Thoracic aorta (tissue), 2 donors: ENCODE measurements around the gene LGI4. TPM values are rescaled to one million over a fixed set of nuclear protein-coding genes. Genes with fewer than 3 reads are reported as not detected.

Experiments used
- ATAC-seq: fragments of 150-250 bp; one replicate; pipeline ENCODE4 v1.8.0; 2017; ENCODE audit warnings: low read depth; ENCODE audit not compliant: insufficient number of reproducible peaks, low FRiP score
- DNase-seq: peaks from one replicate; pipeline ENCODE4 v3.0.0-alpha.2; 2020; ENCODE audit warnings: low spot score
- H3K27ac ChIP-seq, 2 donors: fragments of 200-600 bp; sonication (generic); 1 replicate in 1 of 2; 2 replicates in 1 of 2; pipeline ENCODE4 v1.5.1; 2016; ENCODE audit warnings: mild to moderate bottlenecking in 2 of 2, moderate library complexity in 2 of 2
- H3K27me3 ChIP-seq: fragments of 200-600 bp; sonication (generic); replicated peaks from 2 replicates; pipeline ENCODE4 v1.6.0; 2016; ENCODE audit warnings: mild to moderate bottlenecking; ENCODE audit not compliant: insufficient read depth
- H3K36me3 ChIP-seq: fragments of 200-600 bp; sonication (generic); one replicate; pipeline ENCODE4 v1.5.1; 2016
- H3K4me1 ChIP-seq, 2 donors: fragments of 200-600 bp; sonication (generic); 1 replicate in 1 of 2; 2 replicates in 1 of 2; pipeline versions ENCODE4 v1.5.1 to v1.6.0; 2016; ENCODE audit warnings: low read depth in 2 of 2, mild to moderate bottlenecking in 1 of 2; ENCODE audit not compliant: control insufficient read depth in 1 of 2
- H3K4me3 ChIP-seq: fragments of 200-600 bp; sonication (generic); 2 replicates; pipeline ENCODE4 v1.5.1; 2016; ENCODE audit warnings: mild to moderate bottlenecking
- H3K9me3 ChIP-seq: fragments of 200-600 bp; sonication (generic); 2 replicates; pipeline ENCODE4 v1.5.1; 2016
- total RNA-seq, 2 donors: library from RNA; depleted of rRNA; stranded (reverse); fragments of >200 nt; gene quantifications; one replicate each; pipeline versions ENCODE4 v1.1.0 to v1.2.3, GENCODE V29; 2016
- TF ChIP-seq, protein P1 (sequence below): fragments of 200-600 bp; sonication (generic); IDR thresholded peaks from one replicate; pipeline ENCODE4 v1.5.1; 2019; ENCODE audit warnings: antibody characterized with exemption

LGI4 gene
- total RNA-seq, 2 donors from 2014 or later, result 7.9 to 17.4 TPM

DNA sequence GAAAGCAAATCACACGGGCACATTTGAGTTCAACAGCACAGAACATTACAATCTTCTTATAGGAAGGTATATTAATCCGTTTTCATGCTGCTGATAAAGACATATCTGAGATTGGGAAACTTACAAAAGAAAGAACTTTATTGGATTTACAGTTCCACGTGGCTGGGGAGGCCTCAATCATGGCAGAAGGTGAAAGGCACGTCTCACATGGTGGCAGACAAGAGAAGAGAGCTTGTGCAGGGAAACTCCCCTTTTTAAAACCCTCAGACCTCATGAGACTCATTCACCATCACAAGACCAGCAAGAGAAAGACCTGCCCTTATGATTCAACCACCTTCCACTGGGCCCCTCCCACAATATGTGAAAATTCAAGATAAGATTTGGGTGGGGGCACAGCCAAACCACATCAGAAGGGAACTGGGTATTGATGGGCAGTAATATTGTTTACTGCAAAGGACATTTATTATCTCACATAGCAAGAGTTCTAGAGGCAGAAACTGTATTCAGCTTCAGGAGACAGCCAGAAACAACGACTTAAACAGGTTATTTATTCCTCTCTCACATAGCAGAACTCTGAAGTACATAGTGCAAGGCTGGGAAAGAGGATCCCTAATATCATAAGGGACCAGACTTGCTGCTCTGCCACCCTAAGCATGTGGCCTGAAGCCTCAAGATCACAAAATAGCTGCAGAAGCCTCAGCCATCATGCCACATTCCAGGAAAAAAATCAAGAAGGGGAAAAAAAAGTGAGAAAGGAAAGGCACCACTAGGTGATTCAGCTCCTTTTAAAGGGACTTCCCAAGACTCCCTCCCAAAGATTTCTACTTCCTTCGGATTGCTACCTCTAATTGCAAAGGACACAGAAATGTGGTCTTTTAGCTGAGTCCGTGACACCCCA lies 42.8 kb upstream of the LGI4 start:
- Histone ChIP-seq H3K27ac (no peak overlapping the region), H3K9me3 (no peaks in the 10 kb centered on the region), H3K36me3 (no peaks in the 10 kb centered on the region), H3K4me1 (no peaks in the 10 kb centered on the region), H3K27me3 (no peaks in the 10 kb centered on the region), H3K4me3 (no peak overlapping the region)
- TF ChIP-seq, protein P1, sequence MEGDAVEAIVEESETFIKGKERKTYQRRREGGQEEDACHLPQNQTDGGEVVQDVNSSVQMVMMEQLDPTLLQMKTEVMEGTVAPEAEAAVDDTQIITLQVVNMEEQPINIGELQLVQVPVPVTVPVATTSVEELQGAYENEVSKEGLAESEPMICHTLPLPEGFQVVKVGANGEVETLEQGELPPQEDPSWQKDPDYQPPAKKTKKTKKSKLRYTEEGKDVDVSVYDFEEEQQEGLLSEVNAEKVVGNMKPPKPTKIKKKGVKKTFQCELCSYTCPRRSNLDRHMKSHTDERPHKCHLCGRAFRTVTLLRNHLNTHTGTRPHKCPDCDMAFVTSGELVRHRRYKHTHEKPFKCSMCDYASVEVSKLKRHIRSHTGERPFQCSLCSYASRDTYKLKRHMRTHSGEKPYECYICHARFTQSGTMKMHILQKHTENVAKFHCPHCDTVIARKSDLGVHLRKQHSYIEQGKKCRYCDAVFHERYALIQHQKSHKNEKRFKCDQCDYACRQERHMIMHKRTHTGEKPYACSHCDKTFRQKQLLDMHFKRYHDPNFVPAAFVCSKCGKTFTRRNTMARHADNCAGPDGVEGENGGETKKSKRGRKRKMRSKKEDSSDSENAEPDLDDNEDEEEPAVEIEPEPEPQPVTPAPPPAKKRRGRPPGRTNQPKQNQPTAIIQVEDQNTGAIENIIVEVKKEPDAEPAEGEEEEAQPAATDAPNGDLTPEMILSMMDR, result no peak
- ATAC-seq (no peak), DNase-seq (no peak)

GRCh38 chr19:35176181-35176570 lies 41.3 kb upstream of the LGI4 start:
- ATAC-seq (no peak), DNase-seq (no peak)
- H3K36me3 ChIP-seq, result no peaks in the 10 kb centered on the region
- H3K9me3 ChIP-seq, result no peaks in the 10 kb centered on the region
- no peak overlapping the region for H3K4me3 ChIP-seq
- H3K27ac ChIP-seq, result no peak overlapping the region
- TF ChIP-seq, protein P1, result no peak
- no peaks in the 10 kb centered on the region for H3K4me1 ChIP-seq
- no peaks in the 10 kb centered on the region for H3K27me3 ChIP-seq

- Histone ChIP-seq H3K9me3 (no peaks in the 10 kb centered on the region), H3K27ac (no peak overlapping the region), H3K36me3 (peaks cover 1% of the 10 kb centered on the region), H3K4me3 (no peak overlapping the region), H3K27me3 (no peaks in the 10 kb centered on the region), H3K4me1 (no peaks in the 10 kb centered on the region)
- ATAC-seq (no peak), DNase-seq (no peak)
- TF ChIP-seq, protein P1, result no peak
Measured at GRCh38 chr19:35174226-35174625, 39.4 kb upstream of the LGI4 start.

- Histone ChIP-seq H3K27ac (no peak overlapping the region), H3K36me3 (peaks cover 4% of the 10 kb centered on the region), H3K4me1 (no peaks in the 10 kb centered on the region), H3K9me3 (no peaks in the 10 kb centered on the region), H3K27me3 (no peaks in the 10 kb centered on the region), H3K4me3 (no peak overlapping the region)
- DNase-seq (no peak), ATAC-seq (no peak)
- TF ChIP-seq, protein P1, result no peak
Measured at GRCh38 chr19:35171730-35172129, 36.9 kb upstream of the LGI4 start.

DNA sequence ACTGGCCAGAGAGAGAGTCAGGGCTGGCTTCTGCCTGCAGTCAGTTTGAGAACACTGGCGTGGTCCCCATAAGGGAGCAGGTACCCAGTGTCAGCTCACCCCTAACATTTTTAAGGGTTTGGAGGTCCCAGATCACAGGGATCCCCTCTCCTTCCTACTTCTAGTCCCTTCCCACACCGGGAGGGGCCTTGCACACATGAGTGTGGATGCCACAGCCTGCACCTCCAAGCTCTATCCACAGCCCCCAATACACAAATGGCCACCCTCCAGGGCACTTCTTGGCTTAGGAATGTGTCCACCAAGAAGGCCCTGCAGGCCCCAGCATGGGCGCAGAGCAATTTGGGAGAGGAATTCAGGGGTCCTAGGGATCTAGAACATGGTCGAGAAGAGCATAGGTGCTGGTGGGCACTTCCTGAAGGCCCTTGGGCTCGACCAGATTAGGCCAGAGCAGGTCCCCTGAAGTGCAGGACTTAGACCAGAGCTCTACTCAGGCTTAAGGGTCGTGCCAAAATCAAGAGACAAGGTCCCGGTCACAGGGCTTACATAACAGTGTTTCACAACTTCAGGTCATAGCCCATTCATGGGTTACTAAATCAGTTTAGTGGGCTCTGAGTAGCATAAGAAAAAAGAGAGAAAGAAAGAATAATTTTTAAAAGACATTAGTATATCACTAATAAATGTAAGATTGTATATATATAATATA lies 35.7 kb upstream of the LGI4 start:
- TF ChIP-seq, protein P1, result no peak
- H3K36me3 ChIP-seq, result peaks cover 13% of the 10 kb centered on the region
- H3K4me1 ChIP-seq, result no peaks in the 10 kb centered on the region
- no peaks in the 10 kb centered on the region for H3K27me3 ChIP-seq
- DNase-seq, result no peak
- no peak overlapping the region for H3K27ac ChIP-seq
- H3K4me3 ChIP-seq, result no peak overlapping the region
- no peak for ATAC-seq
- peaks cover 9% of the 10 kb centered on the region for H3K9me3 ChIP-seq
